HG02970 (cell line): Measurements from ENCODE around the gene FIGNL1.

Source experiments
- ATAC-seq: cut with Tn5 transposase; IDR thresholded peaks from one replicate; pipeline ENCODE4 v1.9.1; 2021; ENCODE audit warnings: mild to moderate bottlenecking, moderate library complexity, moderate number of reproducible peaks; ENCODE audit not compliant: unreplicated experiment, low FRiP score

The FIGNL1 gene

DNA sequence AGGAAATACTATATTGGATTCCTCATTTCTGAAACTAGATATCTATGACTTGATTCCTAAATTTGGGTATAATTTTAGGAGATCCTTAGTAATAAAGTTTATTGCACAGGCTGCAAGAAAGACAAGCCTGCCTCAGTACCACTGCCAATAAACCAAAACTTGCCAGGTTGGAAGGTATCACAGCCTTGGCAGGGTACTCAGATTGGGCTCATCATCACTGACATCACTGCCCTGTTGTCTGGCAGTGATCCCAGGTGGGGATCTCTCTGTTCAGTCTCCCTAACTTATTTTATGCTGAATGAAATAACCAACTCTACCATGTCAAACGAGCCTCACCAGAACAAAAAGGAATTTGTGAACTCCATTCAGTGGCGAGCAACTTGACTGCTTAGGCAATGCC is 18.8 kb downstream of the FIGNL1 start:
- no peak for ATAC-seq

DNA sequence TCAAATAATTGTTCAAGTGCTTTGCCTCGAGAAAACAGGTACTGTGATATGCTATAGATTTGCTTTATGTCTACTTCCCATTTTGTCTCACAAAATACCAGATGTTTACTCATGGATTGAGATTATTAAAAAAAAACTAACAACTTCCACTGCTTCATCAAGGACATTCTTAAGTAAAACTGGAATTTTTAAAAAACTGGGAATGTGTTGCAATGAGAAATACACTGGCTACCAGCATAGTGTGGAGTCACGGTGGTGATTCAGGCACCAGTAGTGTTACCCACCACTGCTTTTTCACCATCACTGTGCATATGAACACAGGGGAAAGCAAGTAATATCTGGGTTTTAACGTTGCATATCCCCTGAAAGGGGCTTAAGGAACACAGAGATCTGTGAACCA is 21.2 kb downstream of the FIGNL1 start:
- no peak for ATAC-seq

DNA sequence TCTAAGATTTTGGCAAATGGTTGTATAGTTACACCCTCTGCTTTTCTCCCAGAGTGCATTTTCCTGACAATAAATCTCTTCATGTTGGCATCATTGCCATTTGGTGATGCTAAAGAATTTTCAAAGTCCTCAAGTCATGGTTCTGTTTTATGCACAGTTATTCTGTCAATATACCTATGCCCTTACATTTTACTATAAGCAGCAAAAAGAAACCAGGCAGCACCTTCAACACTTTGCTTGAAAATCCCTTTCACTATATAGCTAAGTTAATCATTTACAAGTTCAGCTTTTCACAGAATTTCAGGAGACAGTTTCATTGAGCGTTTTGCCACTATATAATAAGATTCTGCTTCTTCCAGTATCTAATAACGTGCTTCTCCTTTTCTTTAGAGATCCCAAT is 22.6 kb downstream of the FIGNL1 start:
- no peak for ATAC-seq

DNA sequence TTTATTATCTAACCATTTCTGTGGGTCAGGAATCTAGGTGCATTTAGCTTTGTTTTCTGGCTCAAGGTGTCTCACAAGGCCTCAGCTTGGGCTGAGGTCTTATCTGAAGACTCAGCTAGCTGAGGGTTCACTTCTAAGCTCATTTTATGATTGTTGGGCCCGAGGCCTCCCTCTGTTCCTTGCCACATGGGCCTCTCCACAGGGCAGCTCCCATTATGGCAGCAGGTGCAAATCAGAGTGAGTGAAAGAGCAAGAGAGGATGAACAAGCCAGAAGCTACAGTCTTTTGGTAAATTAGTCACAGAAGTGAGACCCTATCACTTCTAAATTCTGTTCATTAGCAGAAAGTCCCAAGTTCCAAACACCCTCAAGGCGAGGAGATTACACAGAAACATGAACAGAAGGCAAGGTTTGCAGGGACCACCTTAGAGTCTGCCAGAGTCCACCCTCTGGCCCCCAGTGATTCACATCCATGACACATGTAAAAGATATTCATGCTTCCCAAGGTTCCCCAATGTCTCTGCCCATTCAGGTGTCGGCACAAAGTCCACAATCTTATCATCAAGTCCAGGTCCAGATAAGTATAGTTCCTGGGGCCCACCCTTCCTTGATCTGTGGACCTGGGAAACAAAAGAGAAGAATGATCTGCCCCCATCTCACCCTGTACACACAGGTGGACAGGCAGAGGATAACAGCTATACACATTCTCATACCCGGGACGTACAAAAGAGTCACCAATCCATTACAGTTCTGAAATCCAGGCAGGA is 23.7 kb downstream of the FIGNL1 start:
- no peak for ATAC-seq

DNA sequence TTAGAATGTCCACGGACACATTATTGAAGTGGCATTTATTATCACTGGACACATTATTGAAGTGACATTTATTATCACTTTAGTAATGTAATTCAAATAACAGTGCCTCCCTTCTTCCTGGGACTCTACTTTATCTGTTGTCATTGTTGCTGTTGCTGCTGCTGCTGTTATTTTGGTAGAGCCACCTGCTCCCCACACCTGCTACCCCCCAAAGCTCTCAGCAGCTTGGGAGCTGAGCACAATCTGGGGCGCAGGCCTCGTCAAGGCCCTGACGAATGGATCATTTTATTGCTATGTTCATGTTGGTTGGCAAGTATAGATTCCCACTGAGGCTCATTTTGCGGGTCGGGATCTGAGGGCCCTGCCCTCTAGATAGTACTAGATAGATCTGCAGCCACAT is 24.8 kb downstream of the FIGNL1 start:
- no peak for ATAC-seq

DNA sequence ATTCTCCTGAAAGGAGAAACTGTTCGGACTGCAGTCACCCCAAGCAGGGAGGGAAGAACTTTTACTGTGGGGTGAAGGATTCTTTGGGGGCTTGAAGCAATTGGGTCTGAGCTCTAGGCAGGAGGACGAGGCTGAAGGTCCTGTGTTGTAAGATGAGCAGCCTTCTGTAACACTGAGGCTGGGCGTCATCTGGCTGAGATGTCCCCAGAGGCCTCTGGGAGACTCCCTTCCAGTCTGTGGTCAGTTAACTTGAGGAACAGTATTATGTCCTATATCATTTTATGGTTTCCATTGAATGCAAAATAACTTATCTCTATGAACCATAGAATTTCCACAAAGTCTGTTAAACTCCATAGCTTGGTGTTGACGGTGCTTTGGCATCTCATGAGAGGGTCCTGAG is 26.3 kb downstream of the FIGNL1 start:
- ATAC-seq: no peak

DNA sequence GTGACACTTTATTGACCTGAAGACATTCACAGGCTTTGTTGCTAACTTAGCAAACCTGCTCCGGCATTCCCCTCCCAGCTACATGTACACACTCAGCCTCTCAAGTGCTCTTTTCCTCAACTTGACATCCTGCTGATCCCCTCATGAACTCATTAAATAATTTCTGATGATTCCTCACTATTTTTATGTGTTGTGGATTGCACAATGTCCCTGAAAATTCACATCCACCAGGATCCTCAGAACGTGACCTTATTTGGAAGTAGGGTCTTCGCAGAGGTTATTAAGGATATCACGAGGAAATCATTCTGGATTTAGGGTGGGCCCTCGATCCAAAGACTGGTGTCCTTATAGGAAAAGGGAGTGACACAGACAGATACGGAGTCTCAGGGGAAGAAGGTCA is 27.3 kb downstream of the FIGNL1 start:
- ATAC-seq: no peak

DNA sequence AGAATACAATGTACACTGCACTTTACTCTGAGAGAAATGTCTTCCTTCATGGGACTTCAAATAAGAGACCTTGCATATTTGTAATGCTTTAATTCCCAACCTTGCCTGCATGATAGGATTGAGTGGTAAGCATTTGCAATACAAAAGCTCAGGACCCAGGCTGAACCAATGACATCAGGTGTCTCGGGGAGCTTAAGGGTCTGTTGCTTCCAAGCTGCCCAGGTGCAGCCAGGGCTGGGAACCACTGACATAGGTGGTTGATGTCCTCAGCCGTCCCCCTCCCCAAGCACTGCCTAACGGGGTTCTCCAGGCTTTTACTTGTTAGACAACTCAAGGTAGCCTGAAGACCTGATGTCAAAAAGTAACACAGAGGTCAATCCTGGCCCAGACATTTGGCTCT is 29.1 kb downstream of the FIGNL1 start:
- no peak for ATAC-seq

DNA sequence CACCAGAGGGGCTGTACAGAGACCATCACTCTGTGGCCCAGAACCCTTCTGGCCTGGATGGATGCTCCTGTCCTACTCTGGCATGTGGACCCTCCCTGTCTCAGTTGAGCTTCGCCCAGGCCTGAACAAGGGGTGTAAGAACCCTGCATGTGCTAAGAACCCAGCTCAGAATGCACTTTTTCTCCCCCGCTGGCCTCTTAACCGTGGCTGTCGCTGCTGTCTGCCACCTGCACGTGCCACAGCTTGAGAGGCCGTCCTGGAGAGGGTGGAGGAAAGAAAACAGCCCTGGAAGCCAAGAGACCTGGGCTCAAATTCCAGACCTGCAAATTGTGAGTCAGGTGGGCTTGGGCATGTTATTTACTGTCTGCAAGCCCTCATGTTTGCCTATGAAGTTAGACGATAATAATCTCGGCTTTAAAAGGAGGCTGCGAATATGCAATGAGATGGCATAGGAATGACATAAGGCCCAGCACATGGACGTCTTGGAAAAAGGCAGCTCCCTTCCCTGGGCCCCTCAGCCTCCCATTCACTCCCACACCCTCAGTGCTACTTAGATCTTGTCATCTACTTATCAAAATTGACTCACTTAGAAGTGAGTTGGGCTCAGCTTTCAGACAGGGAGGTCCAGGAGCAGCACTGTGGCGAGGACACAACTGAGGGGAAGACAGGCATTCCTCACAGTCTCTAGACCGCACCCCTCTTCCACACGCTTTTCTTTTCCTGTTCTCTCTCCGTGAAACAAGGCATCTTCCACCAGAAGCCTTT is 31.4 kb downstream of the FIGNL1 start:
- no peak for ATAC-seq

DNA sequence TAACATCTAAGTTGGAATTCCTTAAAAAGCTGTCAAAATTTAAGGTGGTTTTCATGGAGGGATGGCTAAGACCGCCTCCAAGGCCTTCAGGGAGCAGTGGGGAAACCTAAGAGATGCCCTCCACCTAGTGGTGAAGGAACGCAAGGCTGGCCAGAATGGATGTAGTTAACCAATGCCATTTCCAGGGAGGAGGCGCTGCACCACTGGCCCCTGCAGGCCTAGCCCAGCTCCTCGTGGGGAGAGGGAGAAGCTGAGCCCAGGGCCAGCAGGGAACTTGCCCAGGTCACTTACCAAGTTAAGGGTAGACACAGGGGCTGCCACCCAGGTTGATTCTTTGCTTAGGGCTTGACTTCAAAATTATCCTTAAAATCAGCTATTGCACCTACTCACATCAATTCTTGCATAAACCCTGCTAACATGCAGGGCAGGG is 32.0 kb downstream of the FIGNL1 start:
- ATAC-seq: peak; percentile 60

DNA sequence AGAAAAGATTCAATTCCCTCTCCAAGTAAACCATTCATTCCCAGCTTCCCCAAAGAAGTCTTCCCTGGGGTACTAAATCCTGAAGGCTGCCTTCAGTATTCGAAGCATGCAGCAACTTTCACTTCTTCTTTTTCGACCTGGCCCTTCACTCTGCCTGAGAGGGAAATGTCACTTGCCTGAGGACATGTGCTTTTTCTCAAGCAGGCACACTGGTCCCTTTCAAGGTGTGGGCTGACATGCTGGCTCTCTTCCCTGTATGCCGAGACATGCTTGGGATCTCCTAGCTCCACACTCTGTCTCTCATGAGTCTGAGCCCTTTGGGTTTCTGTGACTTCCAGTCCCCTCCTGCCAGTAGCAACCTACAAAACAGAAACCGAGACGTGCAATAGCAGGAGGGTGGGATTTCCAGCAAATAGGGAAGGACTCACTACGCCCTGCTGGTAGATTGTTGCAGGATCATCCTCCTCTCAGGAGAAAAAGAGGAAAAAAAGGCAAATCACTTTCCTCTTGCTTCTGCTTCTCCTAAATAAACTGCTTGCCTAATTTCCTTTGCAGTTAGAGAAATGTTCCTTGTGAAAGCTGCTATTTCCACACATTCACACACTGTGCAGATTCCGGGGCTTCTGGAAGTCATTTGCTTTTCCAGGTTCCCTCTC is 33.5 kb downstream of the FIGNL1 start:
- ATAC-seq: peak; percentile 49

DNA sequence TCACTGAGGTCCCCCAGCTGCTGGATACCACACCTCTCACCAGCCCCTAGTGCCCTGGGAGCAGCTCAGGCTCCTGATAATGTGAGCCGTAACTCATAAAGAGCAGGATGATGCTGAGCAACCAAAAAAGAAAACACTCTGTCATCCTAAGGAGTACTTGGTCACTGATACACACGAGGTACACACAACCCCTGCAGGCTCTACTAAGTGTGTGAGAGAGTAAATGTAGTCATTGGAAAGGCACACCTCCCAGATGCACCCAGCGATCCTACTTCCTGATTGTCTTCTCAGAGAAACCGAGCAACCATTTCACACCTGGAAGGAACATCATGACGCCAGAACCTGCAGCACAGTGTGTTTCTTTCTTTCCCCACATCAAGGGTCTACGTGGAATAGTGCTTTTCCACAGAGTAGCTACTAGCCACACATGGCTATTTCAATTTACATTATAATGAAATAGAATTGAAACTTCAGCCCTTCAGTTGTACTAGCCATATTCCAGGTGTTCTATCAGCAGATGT is 34.2 kb downstream of the FIGNL1 start:
- no peak for ATAC-seq

DNA sequence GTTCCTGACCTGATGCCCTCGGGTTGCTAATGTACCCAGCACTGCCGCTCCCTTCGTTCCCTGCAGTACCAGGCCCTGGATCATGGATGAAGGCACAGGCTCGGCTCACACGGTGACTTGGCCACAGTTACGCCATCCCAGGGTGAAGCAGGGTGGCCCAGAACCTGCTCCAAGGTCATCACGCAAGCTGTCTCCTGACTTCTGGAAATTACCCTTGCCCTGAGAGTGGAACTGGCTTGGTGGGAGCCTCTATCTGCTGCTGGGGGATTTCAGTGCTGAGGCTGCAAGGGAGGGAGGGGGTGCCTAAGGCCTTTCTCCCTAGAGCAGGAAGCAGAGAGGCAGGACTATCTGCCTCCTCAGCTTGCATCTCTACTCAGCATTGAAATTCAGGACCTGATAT is 36.6 kb downstream of the FIGNL1 start:
- ATAC-seq: no peak

DNA sequence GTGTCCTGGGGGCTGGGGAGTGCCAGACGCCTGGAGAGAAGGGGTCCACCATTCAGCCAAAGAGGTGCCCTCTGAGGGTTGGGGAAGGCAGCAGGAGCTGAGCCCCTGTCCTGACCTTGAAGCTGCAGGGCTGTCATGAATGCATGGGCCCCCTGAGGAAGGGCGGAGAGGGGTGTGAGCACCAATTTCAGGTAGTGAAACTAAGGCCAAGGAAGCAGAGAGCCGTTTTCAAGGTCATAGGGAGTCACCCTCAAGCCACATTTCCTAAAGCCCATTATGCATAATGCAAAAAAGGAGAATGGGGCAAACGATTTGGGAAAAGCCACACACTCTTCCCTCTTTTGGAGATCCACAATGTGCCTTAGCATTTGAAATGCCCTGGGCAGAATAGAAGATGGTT is 37.2 kb downstream of the FIGNL1 start:
- no peak for ATAC-seq

DNA sequence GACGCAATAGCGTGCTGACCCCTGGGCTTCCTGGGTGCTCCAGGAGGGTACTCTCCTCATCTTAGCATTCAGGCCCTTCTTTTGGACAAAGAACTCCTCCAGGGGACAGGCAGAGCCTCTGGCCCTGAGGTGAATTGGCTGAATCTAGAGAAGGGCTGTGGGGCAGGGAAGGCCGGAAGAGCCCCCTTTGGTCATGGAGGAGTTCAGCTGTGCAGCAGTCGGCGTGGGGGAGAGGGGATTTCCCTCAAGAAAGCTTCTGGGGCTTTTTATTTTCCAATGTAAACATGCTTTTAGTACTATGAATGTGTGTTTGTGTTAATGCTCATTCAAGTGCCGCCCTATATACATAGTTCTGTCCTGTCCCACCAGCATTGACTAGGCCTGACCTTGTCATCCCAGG is 38.8 kb downstream of the FIGNL1 start:
- ATAC-seq: no peak

DNA sequence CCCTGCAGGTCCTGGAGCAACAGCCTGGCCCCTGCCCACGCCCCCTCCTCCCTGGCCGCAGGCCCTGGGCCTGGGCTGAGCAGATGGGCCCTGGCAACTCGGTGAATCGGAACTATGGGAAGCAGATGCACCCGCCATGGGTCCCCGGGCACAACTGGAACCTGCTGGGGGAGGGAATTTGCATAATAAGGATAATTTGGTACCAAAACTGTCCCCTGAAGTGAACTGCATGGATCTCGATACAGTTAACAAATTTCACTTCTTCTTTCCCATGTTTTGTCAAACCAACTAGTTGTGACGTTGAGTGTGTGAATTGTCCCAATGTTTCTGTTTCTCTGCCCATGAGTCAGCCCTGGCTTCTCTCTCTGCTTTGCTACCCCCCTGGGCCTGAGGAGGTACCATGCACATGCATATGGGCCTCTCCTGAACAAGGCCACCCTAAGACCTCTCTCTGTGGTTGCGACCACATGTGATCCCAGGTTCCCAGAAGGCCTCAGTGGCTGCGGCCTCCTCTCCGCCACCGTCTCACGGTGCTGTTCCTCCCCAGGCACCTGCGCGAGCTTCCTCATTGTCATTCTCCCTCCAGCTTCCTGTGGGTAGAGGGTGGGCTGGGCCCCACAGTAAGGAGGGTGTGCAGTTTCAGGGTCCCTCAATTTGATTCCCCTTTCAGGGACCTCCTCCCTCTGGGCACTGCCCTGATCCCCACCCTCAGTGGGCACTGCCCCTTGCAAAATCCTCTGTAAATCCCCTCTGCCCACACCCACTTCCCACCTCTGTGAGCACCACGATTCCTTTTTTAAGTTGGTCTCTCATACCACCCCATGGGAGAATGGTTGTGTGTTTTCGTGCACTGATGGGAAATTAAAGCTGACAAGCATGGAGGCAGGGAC is 40.0 kb downstream of the FIGNL1 start:
- no peak for ATAC-seq

DNA sequence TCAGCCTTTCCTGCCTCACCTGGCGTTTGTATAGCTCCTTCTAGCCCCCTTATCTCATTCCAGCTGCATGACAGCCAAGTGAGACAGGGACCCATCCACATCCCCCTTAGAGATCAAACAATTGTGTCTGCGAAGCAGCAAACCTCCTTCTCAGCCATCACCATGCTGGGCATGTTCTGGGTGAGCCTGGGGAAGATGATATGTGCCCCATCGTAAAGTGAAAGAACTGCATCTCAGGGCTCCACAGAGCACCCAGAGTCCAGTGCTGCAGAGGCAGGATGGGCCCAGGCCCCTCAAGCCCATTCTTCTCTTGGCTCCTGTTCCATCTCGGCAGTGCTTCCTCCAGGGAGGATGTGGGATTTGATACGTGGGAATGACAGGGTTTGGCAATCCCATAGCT is 43.2 kb downstream of the FIGNL1 start:
- no peak for ATAC-seq

DNA sequence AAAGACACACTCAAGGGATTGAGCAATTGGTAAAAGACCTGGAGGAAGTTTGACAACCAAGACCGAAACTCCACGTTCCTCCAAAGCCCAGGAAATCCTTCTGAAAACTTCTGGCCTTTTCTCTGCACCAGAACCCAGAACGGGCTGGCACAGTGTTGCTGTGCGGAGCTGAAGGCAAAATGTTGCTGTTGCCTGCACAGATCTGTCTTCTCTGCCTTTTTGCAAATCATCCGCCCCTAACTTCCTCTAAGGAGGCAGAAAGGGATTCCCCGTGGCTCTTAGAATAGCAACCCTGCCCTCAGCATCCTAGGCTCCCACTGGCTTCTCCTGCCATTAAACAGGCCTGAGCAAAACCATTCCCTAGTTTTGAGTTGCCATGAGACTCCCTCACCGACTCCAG is 44.9 kb downstream of the FIGNL1 start:
- no peak for ATAC-seq

DNA sequence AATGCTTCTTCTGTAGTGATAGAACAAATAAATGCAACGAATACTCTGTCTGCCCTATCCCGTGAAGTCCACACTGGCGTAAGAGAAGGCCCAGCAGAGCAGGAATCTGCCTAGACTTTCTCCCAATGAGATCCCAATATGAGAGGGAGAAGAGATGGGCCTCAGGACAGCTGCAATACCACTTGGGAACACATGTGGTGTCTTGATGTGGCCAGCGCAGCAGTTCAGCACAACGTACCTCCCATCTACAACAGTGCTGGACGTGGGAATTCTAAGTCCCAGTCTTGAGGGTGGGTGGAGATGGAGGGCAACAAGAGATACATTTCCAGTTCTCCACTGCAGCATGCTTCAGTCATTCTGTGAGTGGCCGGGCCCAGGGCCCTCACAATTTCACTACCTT is 45.8 kb downstream of the FIGNL1 start:
- no peak for ATAC-seq

DNA sequence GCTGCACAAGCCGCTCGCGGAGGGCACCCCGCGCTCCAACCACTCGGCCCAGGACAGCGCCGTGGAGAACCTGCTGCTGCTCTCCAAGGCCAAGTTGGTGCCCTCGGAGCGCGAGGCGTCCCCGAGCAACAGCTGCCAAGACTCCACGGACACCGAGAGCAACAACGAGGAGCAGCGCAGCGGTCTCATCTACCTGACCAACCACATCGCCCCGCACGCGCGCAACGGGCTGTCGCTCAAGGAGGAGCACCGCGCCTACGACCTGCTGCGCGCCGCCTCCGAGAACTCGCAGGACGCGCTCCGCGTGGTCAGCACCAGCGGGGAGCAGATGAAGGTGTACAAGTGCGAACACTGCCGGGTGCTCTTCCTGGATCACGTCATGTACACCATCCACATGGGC is 50.0 kb downstream of the FIGNL1 start:
- ATAC-seq: no peak
